Upper lobe of left lung (tissue), 4 donors: ENCODE results near the gene CNR2.

Source experiments
- EP300 ChIP-seq, 4 donors: sonication (generic); formaldehyde crosslinking; IDR thresholded peaks; one replicate each; pipeline ENCODE4 v1.5.1; 2017; ENCODE audit warnings: antibody characterized with exemption in 4 of 4, control low read depth in 2 of 4
- POLR2A ChIP-seq, 4 donors: fragments of 450-650 bp; IDR thresholded peaks; one replicate each; pipeline ENCODE4 v1.5.1; 2016 to 2017; ENCODE audit warnings: antibody characterized with exemption in 4 of 4, mild to moderate bottlenecking in 2 of 4
- POLR2AphosphoS5 ChIP-seq, 2 donors: sonication (generic); formaldehyde crosslinking; IDR thresholded peaks; one replicate each; pipeline ENCODE4 v1.5.1; 2017; ENCODE audit warnings: antibody characterized with exemption in 2 of 2
- TF ChIP-seq, protein P1 (sequence below), 6 experiments: fragments of 450-650 bp in 4 of 6; fragments of 200-600 bp in 2 of 6; sonication (generic) in 2 of 6; IDR thresholded peaks; one replicate each; pipeline ENCODE4 v1.5.1; 2016 to 2019; ENCODE audit warnings: antibody characterized with exemption in 6 of 6

GRCh38 chr1:23864801-23865542 is 48.2 kb downstream of the CNR2 start:
- TF ChIP-seq, protein P1, sequence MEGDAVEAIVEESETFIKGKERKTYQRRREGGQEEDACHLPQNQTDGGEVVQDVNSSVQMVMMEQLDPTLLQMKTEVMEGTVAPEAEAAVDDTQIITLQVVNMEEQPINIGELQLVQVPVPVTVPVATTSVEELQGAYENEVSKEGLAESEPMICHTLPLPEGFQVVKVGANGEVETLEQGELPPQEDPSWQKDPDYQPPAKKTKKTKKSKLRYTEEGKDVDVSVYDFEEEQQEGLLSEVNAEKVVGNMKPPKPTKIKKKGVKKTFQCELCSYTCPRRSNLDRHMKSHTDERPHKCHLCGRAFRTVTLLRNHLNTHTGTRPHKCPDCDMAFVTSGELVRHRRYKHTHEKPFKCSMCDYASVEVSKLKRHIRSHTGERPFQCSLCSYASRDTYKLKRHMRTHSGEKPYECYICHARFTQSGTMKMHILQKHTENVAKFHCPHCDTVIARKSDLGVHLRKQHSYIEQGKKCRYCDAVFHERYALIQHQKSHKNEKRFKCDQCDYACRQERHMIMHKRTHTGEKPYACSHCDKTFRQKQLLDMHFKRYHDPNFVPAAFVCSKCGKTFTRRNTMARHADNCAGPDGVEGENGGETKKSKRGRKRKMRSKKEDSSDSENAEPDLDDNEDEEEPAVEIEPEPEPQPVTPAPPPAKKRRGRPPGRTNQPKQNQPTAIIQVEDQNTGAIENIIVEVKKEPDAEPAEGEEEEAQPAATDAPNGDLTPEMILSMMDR (IDR thresholded peaks at IDR 0.05), result no peak
- TF ChIP-seq POLR2A (IDR thresholded peaks at IDR 0.05) (no peak), EP300 (IDR thresholded peaks at IDR 0.05) (no peak), POLR2AphosphoS5 (IDR thresholded peaks at IDR 0.05) (no peak)
